NCI-H524 treated with DMSO at 0.1 percent for 48 hours (cell line): ENCODE measurements around the gene ZNF486.
"Not testable (repeated sequence)": the region's sequence is repeated elsewhere in the genome, so short reads cannot be mapped to it uniquely, and the experiment has no call there.

Experiments
- DNase-seq: peaks from one replicate; lab custom pipeline; 2025; lab: John Stamatoyannopoulos, UW

The ZNF486 gene

GRCh38 chr19:20235156-20235555 is 68.1 kb downstream of the ZNF486 start:
- no peak for DNase-seq

GRCh38 chr19:20237773-20238623 is 71.0 kb downstream of the ZNF486 start:
- no peak for DNase-seq

- DNase-seq = no peak
Measured at GRCh38 chr19:20243629-20244028, 76.6 kb downstream of the ZNF486 start.

- no peak for DNase-seq
Measured at GRCh38 chr19:20244356-20244755, 77.3 kb downstream of the ZNF486 start.

GRCh38 chr19:20245309-20245708 is 78.3 kb downstream of the ZNF486 start:
- no peak for DNase-seq

- DNase-seq = no peak
Measured at GRCh38 chr19:20247016-20247683, 80.1 kb downstream of the ZNF486 start.

GRCh38 chr19:20248258-20248657 is 81.2 kb downstream of the ZNF486 start:
- DNase-seq = not testable (repeated sequence)
